A673 (cell line): Measurements from ENCODE around the gene MYOF.

Experiments used
- CTCF ChIP-seq: fragments of 300-800, 200-600 bp; sonication (generic); conservative IDR thresholded peaks from 2 replicates; pipeline ENCODE4 v1.5.1; 2017; ENCODE audit warnings: low read depth, mild to moderate bottlenecking, antibody characterized with exemption, low read length, moderate library complexity, mixed read lengths
- EZH2 ChIP-seq: fragments of 200-600 bp; sonication (generic); IDR thresholded peaks from 2 replicates; pipeline ENCODE4 v1.6.1; 2017; ENCODE audit warnings: borderline replicate concordance, low read depth, mild to moderate bottlenecking, mixed read lengths, antibody characterized with exemption, low read length; ENCODE audit not compliant: poor library complexity, severe bottlenecking

GRCh38 chr10:93454736-93455135 is 27.4 kb downstream of the MYOF start:
- no peak for TF ChIP-seq CTCF
- no peak for TF ChIP-seq EZH2
